ENCODE data around the gene ANKRD63.

Gene ANKRD63

GRCh38 chr15:40296561-40297230 lies 13.8 kb upstream of the ANKRD63 start:
- no peak overlapping the region for H3K27ac ChIP-seq (ENCODE audit: low read depth, low read length, poor library complexity, severe bottlenecking)
- no peak overlapping the region for H3K4me2 ChIP-seq (ENCODE audit: low read length)
- no peak overlapping the region for H2AFZ ChIP-seq (ENCODE audit: low read length)
- H3K79me2 ChIP-seq (ENCODE audit: insufficient read depth, low read length) = no peaks in the 10 kb centered on the region
- peaks cover 14% of the 10 kb centered on the region; the same call in 1 of the 2 replicates for H3K27me3 ChIP-seq (ENCODE audit: insufficient read depth, low read length)
- no peaks in the 10 kb centered on the region; the same call in 1 of the 2 replicates for H3K36me3 ChIP-seq (ENCODE audit: insufficient read depth, low read length)
- H3K4me1 ChIP-seq (ENCODE audit: insufficient read depth, low read length, severe bottlenecking) = no peaks in the 10 kb centered on the region
- H3K9me2 ChIP-seq (ENCODE audit: low read depth, low read length) = no peaks in the 10 kb centered on the region
- peaks cover 6% of the 10 kb centered on the region for H3K9me3 ChIP-seq (ENCODE audit: low read length)
- no peak overlapping the region for H3K4me3 ChIP-seq (ENCODE audit: low read depth, low read length, poor library complexity, severe bottlenecking)
- H3K9ac ChIP-seq (ENCODE audit: low read length) = no peak overlapping the region
- TF ChIP-seq CTCF (IDR thresholded peaks at IDR 0.05; ENCODE audit: low read length) (no peak), EZH2 (IDR thresholded peaks at IDR 0.05; ENCODE audit: borderline replicate concordance, low read length) (no peak)
- no peaks in the 10 kb centered on the region for H3F3A ChIP-seq (ENCODE audit: insufficient read depth, low read length)
- no peaks in the 10 kb centered on the region for H4K20me1 ChIP-seq (ENCODE audit: insufficient read depth, low read length)

GRCh38 chr15:40295877-40296560 lies 13.2 kb upstream of the ANKRD63 start:
- H3K4me3 ChIP-seq (ENCODE audit: low read depth, low read length, poor library complexity, severe bottlenecking) = no peak overlapping the region
- H3K4me2 ChIP-seq (ENCODE audit: low read length) = no peak overlapping the region
- no peak overlapping the region for H3K27ac ChIP-seq (ENCODE audit: low read depth, low read length, poor library complexity, severe bottlenecking)
- TF ChIP-seq EZH2 (IDR thresholded peaks at IDR 0.05; ENCODE audit: borderline replicate concordance, low read length) (no peak), CTCF (IDR thresholded peaks at IDR 0.05; ENCODE audit: low read length) (no peak)
- H3K79me2 ChIP-seq (ENCODE audit: insufficient read depth, low read length) = no peaks in the 10 kb centered on the region
- no peaks in the 10 kb centered on the region for H3F3A ChIP-seq (ENCODE audit: insufficient read depth, low read length)
- H3K36me3 ChIP-seq (ENCODE audit: insufficient read depth, low read length) = no peaks in the 10 kb centered on the region; the same call in 1 of the 2 replicates
- no peak overlapping the region for H2AFZ ChIP-seq (ENCODE audit: low read length)
- H3K9me2 ChIP-seq (ENCODE audit: low read depth, low read length) = no peaks in the 10 kb centered on the region
- H3K4me1 ChIP-seq (ENCODE audit: insufficient read depth, low read length, severe bottlenecking) = no peaks in the 10 kb centered on the region
- H3K27me3 ChIP-seq (ENCODE audit: insufficient read depth, low read length) = peaks cover 14% of the 10 kb centered on the region; the same call in 1 of the 2 replicates
- no peaks in the 10 kb centered on the region for H4K20me1 ChIP-seq (ENCODE audit: insufficient read depth, low read length)
- H3K9me3 ChIP-seq (ENCODE audit: low read length) = peaks cover 6% of the 10 kb centered on the region
- H3K9ac ChIP-seq (ENCODE audit: low read length) = no peak overlapping the region

GRCh38 chr15:40295297-40295696 lies 12.4 kb upstream of the ANKRD63 start:
- Histone ChIP-seq H3K27ac (ENCODE audit: low read depth, low read length, poor library complexity, severe bottlenecking) (no peak overlapping the region), H2AFZ (ENCODE audit: low read length) (no peak overlapping the region), H3K9ac (ENCODE audit: low read length) (no peak overlapping the region), H3K9me3 (ENCODE audit: low read length) (peaks cover under 1% of the 10 kb centered on the region), H3K79me2 (ENCODE audit: insufficient read depth, low read length) (no peaks in the 10 kb centered on the region), H3K36me3 (ENCODE audit: insufficient read depth, low read length) (no peaks in the 10 kb centered on the region; the same call in 1 of the 2 replicates), H4K20me1 (ENCODE audit: insufficient read depth, low read length) (no peaks in the 10 kb centered on the region), H3F3A (ENCODE audit: insufficient read depth, low read length) (no peaks in the 10 kb centered on the region), H3K4me3 (ENCODE audit: low read depth, low read length, poor library complexity, severe bottlenecking) (no peak overlapping the region), H3K27me3 (ENCODE audit: insufficient read depth, low read length) (peaks cover 7% of the 10 kb centered on the region; the same call in 1 of the 2 replicates), H3K4me1 (ENCODE audit: insufficient read depth, low read length, severe bottlenecking) (no peaks in the 10 kb centered on the region), H3K4me2 (ENCODE audit: low read length) (no peak overlapping the region), H3K9me2 (ENCODE audit: low read depth, low read length) (no peaks in the 10 kb centered on the region)
- TF ChIP-seq CTCF (IDR thresholded peaks at IDR 0.05; ENCODE audit: low read length) (no peak), EZH2 (IDR thresholded peaks at IDR 0.05; ENCODE audit: borderline replicate concordance, low read length) (no peak)
